Stimulated activated naive CD4-positive, alpha-beta T cell (primary cell): ENCODE results near the gene TMTC1.

Source experiments
- DNase-seq, 6 experiments: peaks; one replicate each; lab custom pipeline; 2025; lab: John Stamatoyannopoulos, UW

The TMTC1 gene

GRCh38 chr12:29612912-29613311 is 170.8 kb downstream of the TMTC1 start:
- no peak for DNase-seq

DNA sequence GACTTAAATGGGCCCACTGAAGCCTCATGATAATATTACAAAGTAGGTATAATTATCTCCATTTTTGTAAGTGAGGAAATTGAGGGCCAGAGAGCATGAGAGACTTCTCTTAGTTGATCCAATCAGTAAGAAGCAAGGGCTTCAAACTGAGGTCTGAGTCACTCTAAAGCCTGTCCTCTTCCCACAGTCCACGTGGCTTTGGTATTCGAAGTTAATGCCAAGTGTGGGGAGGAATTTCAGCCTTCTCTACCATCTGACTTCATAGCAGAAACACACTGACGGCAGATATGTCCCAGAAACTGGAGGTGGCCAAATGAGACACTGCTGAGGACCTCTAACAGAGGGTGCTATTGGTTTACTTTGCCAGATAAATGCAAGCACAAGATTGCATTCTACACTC is 171.8 kb downstream of the TMTC1 start:
- DNase-seq, result no peak

DNA sequence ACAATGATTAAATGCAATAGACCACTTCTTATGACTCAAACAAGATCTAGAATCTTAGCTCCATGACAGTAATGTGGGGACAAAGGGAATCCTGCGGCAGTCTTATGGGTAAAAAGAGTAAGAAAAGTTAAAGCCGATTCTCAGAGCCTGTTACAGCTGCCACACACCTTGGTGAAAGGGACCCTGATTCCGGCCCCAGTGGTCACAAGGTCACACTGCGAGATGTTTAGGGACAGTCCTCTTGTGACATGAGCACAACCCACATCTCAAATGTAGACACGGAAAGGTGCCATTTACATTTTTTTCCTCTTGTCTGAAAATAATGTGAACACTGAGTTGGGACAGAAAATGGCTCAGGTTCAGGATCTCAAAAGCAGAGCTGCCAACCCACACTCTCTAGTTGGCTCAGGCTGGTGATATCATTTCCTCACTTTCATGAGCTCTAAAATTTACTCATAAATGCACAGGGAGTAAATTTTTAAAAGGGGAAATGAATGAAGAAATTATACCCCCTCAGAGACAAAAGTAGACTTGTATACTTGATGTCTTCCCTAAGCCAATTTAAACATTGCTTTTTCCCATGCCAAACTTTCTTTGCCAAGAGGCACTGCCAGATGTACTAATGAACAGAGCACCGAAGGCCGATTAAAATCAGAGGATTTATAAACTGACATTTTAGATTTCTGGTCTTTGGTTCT is 173.1 kb downstream of the TMTC1 start:
- no peak for DNase-seq

GRCh38 chr12:29609431-29610215 is 174.1 kb downstream of the TMTC1 start:
- no peak for DNase-seq

DNA sequence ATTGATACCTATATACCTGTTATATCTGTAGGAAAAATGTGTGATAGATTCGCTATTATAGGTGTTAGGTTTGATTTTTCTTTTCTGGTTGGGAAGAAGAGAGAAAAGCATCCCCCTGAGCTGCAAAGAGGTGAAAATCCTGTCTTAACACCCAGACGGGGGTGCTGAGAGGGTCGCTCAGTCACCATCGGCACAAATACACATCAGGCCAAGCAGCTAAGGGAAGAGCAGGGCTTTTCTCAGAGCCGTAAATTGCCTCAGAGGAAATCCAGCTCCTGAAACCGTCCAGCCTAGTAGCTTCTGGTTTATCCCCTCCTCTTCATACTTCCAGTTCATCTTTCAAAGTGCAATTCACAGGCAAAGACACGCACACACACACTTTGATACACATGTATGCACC is 175.2 kb downstream of the TMTC1 start:
- DNase-seq, result no peak

DNA sequence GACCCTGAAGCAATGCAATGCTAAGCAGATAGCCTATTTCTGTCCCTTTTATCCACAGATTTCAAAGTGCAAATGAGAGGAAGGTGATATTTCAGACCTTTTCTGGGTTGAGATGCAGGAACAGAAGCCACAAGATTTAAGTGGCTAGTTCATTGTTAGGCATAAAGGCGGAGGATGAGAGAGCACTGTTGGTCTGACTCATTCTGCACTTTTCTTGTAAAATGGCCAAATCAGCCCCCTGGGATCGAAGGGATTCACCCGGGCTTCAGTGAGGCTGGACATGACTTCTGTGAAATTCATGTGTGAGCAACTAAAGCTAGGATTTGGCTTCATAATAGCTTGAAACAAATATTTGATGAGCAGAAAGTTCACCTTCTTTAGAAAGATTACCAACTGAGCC is 184.4 kb downstream of the TMTC1 start:
- no peak for DNase-seq

GRCh38 chr12:29595071-29595755 is 188.5 kb downstream of the TMTC1 start:
- DNase-seq, result no peak

DNA sequence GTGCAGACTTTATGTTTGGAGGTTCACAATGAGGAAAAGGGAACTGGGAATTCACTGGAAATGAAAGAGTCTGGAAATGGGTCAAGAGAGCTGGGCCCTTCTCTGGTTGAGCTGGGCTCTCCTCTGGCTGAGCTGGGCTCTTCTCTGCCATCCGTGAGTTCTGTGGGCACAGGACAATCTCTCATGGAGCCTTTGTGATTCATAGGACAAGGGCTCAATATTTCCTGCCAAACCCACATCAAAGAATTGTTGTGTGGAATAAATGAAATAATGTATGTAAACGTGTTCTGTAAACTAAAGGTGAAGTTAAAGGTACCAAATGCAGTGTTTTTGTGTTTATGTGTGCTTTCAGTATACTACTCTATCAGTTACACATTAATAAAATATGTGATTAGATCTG is 190.7 kb downstream of the TMTC1 start:
- no peak for DNase-seq

DNA sequence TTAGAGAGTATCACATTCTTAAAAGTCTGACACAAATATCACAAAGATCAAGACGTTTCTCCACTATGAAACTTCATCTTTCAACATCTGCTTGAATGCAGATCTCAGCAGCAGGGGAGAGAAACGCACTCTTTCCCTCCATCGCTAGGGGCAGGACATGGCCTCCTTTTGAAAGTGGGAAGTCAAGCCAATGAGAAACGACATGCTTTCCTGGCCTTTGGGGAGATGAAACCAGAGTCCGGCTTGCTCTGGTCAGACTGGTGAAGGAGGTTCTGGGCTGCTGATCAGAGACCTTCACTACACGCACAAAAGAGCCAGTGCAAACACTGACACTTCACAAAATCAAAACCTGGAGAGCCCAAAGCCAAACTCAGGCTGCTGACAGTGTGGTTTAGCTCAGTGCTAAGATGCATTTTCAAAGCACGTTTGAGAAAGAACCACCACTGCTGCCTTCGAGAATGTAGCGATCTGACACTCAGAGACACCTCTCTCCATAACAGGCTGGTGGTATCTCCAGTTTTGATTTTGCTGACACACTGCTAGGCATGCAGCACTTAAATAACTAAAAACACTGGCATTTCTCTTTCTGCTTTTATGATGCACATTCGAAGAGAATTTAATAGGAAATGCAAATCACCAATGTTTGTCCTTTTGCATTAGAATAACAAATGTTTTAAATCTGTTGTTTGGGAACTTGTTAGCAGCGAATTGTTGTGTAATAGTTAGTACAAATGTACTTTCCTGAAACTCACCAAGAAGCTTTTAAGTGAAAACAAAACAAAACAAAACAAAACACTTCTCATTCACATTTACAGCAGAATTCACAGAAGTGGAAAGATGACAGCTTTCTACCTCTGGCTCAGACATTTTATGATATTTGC is 192.4 kb downstream of the TMTC1 start:
- no peak for DNase-seq

- no peak for DNase-seq
Observed at GRCh38 chr12:29589851-29590250, 193.9 kb downstream of the TMTC1 start.

DNA sequence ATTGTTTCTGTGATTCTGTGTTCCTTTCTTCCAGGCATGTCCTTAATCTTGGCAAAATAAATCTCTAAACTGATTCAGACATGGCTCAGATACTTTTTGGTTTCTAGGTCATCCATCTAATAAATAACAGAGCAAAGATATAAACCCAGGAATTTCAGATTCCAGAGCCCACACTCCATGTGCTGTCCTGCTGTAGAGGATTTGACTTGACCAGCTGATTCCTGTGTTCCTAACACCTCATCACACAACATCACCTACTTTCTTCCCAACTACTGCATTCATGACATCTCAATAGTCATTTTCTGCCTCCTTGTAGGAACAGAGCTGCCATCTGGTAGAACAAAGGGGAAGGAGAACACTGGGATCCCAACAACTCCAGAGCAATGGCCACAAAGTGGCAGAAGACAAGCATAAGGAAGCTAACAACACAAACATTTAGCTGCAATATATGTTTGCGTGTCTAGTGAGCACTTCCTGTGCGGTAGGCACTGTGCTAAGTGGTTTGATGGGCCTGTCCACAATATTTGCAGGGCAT is 194.4 kb downstream of the TMTC1 start:
- DNase-seq, result no peak

- DNase-seq, result no peak
Observed at GRCh38 chr12:29582677-29583272, 201.0 kb downstream of the TMTC1 start.

DNA sequence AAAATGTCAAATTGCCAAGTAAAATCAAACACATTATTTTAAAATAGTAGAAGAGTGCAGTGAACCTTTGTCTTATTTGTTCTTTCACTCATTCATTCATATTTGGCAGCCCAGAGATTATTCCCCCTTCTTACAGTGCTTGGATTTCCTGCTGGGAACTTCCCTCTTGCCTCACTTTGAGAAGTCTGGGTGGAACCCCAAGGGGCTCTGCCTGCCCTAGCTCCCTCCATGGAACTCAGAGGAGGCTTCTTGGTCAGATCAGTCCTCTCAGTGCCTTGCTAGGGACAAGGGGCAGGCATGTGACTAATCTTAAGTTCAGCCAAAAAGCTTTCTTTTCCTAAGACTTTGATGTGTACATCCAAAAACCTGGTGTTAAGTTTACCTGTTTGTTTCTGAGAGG is 201.6 kb downstream of the TMTC1 start:
- DNase-seq, result no peak

DNA sequence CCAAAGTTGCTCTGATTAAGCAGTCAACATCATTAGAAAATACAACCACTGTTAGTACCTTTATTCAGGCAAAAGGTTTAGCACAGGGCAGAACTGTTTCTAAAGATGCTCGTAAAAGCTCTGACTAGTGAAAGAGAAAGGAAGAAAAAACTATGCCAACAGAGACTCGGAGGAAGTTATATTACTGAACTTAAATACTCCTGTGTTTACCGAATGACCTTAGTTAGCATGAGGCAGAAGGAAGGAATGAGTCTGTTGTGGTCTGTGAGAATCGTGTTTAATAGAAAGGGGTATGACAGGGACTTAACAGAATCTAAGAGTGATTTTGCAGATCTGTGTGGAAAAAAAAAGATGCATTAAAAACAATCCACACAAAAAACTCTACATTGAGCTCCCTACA is 202.1 kb downstream of the TMTC1 start:
- DNase-seq, result no peak

DNA sequence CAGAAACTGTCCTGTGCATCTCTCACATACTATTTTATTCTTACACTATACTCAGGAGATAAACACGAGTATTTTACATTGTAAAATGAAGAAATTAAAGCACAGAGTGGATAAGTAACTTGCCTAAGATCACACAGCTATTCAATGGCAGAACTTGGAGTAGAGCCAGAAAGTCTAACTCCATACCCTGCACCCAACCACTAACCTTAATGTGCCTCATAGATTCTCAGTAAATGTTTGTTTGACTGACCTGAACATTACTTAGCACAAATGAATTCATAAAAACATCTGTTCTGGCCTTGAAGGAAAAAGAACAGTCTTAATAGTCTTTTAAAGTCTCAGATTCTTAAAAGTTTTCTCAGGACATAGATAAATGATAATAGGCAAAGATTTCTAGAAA is 202.8 kb downstream of the TMTC1 start:
- DNase-seq, result no peak

- no peak for DNase-seq
Observed at GRCh38 chr12:29578731-29579130, 205.0 kb downstream of the TMTC1 start.

- no peak for DNase-seq
Observed at GRCh38 chr12:29578070-29578469, 205.7 kb downstream of the TMTC1 start.

- no peak for DNase-seq
Observed at GRCh38 chr12:29574500-29574899, 209.2 kb downstream of the TMTC1 start.

- no peak for DNase-seq
Observed at GRCh38 chr12:29572938-29573337, 210.8 kb downstream of the TMTC1 start.

- DNase-seq, result no peak
Observed at GRCh38 chr12:29572464-29572863, 211.3 kb downstream of the TMTC1 start.

DNA sequence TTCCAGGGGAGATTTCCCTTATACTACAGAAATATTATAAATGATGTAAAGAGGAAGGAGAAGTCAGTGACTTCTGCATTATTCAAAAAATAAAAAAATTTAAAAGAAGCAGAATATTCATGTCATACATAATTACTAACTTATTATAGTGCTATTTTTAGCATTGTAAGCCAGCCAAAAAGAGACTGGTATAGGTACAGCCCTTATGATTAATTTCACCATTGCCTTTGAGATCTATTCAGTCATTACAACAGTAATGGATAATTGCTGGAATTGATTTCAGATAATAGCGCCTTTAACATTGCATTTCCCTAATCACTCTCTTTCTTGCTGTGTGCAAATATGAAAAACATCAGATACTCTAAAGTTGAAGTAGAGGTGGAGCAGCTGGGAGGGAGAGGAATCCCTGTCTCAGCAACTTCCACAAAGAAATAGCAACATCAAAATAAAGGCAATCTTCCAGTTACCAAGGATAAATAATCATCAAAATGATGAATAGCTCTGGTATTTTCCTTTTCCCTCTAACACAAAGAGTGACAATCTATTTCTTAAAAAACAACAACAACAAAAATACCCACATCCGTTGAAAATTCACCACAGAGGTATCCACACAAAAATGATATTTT is 214.5 kb downstream of the TMTC1 start:
- DNase-seq, result no peak
